DOHH2 (cell line): ENCODE results near the gene ARFRP1.

Experiments used
- H3F3A ChIP-seq: fragments of 200-600 bp; sonication (generic), shearing (Covaris generic); 2 replicates; pipeline ENCODE4 v1.6.0; 2016; ENCODE audit warnings: antibody characterized with exemption, mild to moderate bottlenecking; ENCODE audit not compliant: control insufficient read depth, insufficient read depth
- H3K27ac ChIP-seq: fragments of 200-600 bp; sonication (generic); 2 replicates; pipeline ENCODE4 v1.5.1; 2014; ENCODE audit warnings: low read depth, mild to moderate bottlenecking, low read length, moderate library complexity
- H3K27me3 ChIP-seq: fragments of 200-600 bp; sonication (generic); 2 replicates; pipeline ENCODE4 v1.6.1; 2014; ENCODE audit warnings: mild to moderate bottlenecking, low read length, mixed read lengths; ENCODE audit not compliant: control insufficient read depth
- H3K36me3 ChIP-seq: fragments of 200-600 bp; sonication (generic); 2 replicates; pipeline ENCODE4 v1.6.1; 2014; ENCODE audit warnings: mild to moderate bottlenecking, low read length, moderate library complexity, mixed read lengths; ENCODE audit not compliant: control insufficient read depth
- H3K4me1 ChIP-seq: fragments of 200-600 bp; sonication (generic); 2 replicates; pipeline ENCODE4 v1.6.1; 2014; ENCODE audit warnings: mild to moderate bottlenecking, low read length, mixed read lengths; ENCODE audit not compliant: control insufficient read depth
- H3K4me2 ChIP-seq: fragments of 200-600 bp; sonication (generic); 2 replicates; pipeline ENCODE4 v1.6.0; 2014; ENCODE audit warnings: mild to moderate bottlenecking, low read length, moderate library complexity
- H3K4me3 ChIP-seq: fragments of 200-600 bp; sonication (generic); 2 replicates; pipeline ENCODE4 v1.5.1; 2014; ENCODE audit warnings: mild to moderate bottlenecking, low read length, mixed read lengths
- H3K79me2 ChIP-seq: fragments of 200-600 bp; sonication (generic); 2 replicates; pipeline ENCODE4 v1.6.1; 2014; ENCODE audit warnings: mild to moderate bottlenecking, low read length, mixed read lengths; ENCODE audit not compliant: control insufficient read depth
- H3K9me2 ChIP-seq: fragments of 200-600 bp; sonication (generic); replicated peaks from 2 replicates; pipeline ENCODE4 v1.6.1; 2014; ENCODE audit warnings: mild to moderate bottlenecking, low read length, mixed read lengths; ENCODE audit not compliant: control insufficient read depth
- H3K9me3 ChIP-seq: fragments of 200-600 bp; sonication (generic); 2 replicates; pipeline ENCODE4 v1.6.1; 2014; ENCODE audit warnings: antibody characterized with exemption, low read length, mixed read lengths; ENCODE audit not compliant: control insufficient read depth, insufficient read depth
- H4K20me1 ChIP-seq: fragments of 200-600 bp; sonication (generic); 2 replicates; pipeline ENCODE4 v1.6.0; 2014; ENCODE audit warnings: low read depth, mild to moderate bottlenecking, antibody characterized with exemption, low read length, moderate library complexity; ENCODE audit not compliant: control insufficient read depth, insufficient read depth
- EZH2phosphoT487 ChIP-seq: fragments of 200-600 bp; sonication (generic); IDR thresholded peaks from 2 replicates; pipeline ENCODE4 v1.6.1; 2017; ENCODE audit warnings: borderline replicate concordance, mild to moderate bottlenecking, antibody characterized with exemption, low read length, moderate library complexity, mixed read lengths
- TF ChIP-seq, protein P1 (sequence below): fragments of 200-600 bp; sonication (generic); IDR thresholded peaks from one replicate; pipeline ENCODE4 v1.5.1; 2014; ENCODE audit warnings: antibody characterized with exemption, mild to moderate bottlenecking, low read depth, low read length; ENCODE audit not compliant: poor library complexity, severe bottlenecking

ARFRP1 gene

DNA sequence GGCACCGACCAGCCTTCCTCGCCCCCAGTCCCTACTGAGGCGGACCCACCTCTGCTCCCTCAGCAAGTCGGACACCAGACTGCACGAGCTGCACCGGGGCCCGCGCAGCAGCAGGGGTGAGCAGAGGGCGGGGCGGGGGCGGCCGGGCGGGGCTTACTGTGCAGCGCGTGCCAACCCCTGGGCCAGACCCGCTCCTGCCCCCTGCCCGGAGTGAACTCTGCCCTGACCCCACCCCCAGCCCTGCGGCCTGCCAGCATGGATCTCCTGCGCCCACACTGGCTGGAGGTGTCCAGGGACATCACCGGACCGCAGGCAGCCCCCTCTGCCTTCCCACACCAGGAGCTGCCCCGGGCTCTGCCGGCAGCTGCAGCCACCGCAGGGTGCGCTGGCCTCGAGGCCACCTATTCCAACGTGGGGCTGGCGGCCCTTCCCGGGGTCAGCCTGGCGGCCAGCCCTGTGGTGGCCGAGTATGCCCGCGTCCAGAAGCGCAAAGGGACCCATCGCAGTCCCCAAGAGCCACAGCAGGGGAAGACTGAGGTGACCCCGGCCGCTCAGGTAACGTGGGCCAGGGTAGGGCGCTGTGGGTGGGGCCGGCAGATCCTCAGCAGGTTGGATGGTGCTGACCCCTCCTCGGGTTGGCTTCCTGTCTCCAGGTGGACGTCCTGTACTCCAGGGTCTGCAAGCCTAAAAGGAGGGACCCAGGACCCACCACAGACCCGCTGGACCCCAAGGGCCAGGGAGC lies 30.3 kb upstream of the ARFRP1 start:
- peaks cover 18% of the 10 kb centered on the region; the same call in 1 of the 2 replicates for H3K36me3 ChIP-seq
- TF ChIP-seq EZH2phosphoT487, result no peak
- TF ChIP-seq, protein P1, sequence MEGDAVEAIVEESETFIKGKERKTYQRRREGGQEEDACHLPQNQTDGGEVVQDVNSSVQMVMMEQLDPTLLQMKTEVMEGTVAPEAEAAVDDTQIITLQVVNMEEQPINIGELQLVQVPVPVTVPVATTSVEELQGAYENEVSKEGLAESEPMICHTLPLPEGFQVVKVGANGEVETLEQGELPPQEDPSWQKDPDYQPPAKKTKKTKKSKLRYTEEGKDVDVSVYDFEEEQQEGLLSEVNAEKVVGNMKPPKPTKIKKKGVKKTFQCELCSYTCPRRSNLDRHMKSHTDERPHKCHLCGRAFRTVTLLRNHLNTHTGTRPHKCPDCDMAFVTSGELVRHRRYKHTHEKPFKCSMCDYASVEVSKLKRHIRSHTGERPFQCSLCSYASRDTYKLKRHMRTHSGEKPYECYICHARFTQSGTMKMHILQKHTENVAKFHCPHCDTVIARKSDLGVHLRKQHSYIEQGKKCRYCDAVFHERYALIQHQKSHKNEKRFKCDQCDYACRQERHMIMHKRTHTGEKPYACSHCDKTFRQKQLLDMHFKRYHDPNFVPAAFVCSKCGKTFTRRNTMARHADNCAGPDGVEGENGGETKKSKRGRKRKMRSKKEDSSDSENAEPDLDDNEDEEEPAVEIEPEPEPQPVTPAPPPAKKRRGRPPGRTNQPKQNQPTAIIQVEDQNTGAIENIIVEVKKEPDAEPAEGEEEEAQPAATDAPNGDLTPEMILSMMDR, result no peak
- H3K4me2 ChIP-seq, result peak overlapping the region; percentile 43
- H3K27me3 ChIP-seq, result no peaks in the 10 kb centered on the region
- no peak overlapping the region for H3K27ac ChIP-seq
- no peak overlapping the region; the same call in 1 of the 2 replicates for H3K4me3 ChIP-seq
- H3K79me2 ChIP-seq, result peaks cover 2% of the 10 kb centered on the region; the same call in 1 of the 2 replicates
- peaks cover 42% of the 10 kb centered on the region for H3K4me1 ChIP-seq
- H3F3A ChIP-seq, result no peaks in the 10 kb centered on the region
- no peaks in the 10 kb centered on the region for H3K9me3 ChIP-seq
- H4K20me1 ChIP-seq, result no peaks in the 10 kb centered on the region
- H3K9me2 ChIP-seq, result no peaks in the 10 kb centered on the region

DNA sequence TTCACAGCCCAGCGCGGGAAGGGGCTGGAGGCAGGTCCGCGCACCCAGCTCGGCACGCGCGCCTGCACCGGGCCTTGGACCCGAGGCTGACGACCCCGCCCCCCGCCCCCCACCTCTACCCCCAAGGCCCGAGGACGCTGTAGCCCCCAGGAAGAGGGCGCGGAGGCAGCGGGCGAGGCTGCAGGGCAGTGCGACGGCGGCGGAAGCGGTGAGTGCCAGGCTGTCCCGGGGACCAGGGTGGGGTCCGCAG lies 29.8 kb upstream of the ARFRP1 start:
- H3K4me2 ChIP-seq, result peak overlapping the region; percentile 43
- no peaks in the 10 kb centered on the region for H3K9me2 ChIP-seq
- no peaks in the 10 kb centered on the region for H3K9me3 ChIP-seq
- no peak for TF ChIP-seq EZH2phosphoT487
- TF ChIP-seq, protein P1, result no peak
- no peaks in the 10 kb centered on the region for H4K20me1 ChIP-seq
- peaks cover 23% of the 10 kb centered on the region; the same call in 1 of the 2 replicates for H3K36me3 ChIP-seq
- no peak overlapping the region for H3K27ac ChIP-seq
- H3K79me2 ChIP-seq, result peaks cover 6% of the 10 kb centered on the region; the same call in 1 of the 2 replicates
- H3F3A ChIP-seq, result peaks cover 1% of the 10 kb centered on the region; the same call in 1 of the 2 replicates
- H3K4me1 ChIP-seq, result peaks cover 42% of the 10 kb centered on the region
- H3K27me3 ChIP-seq, result no peaks in the 10 kb centered on the region
- H3K4me3 ChIP-seq, result no peak overlapping the region; the same call in 1 of the 2 replicates

DNA sequence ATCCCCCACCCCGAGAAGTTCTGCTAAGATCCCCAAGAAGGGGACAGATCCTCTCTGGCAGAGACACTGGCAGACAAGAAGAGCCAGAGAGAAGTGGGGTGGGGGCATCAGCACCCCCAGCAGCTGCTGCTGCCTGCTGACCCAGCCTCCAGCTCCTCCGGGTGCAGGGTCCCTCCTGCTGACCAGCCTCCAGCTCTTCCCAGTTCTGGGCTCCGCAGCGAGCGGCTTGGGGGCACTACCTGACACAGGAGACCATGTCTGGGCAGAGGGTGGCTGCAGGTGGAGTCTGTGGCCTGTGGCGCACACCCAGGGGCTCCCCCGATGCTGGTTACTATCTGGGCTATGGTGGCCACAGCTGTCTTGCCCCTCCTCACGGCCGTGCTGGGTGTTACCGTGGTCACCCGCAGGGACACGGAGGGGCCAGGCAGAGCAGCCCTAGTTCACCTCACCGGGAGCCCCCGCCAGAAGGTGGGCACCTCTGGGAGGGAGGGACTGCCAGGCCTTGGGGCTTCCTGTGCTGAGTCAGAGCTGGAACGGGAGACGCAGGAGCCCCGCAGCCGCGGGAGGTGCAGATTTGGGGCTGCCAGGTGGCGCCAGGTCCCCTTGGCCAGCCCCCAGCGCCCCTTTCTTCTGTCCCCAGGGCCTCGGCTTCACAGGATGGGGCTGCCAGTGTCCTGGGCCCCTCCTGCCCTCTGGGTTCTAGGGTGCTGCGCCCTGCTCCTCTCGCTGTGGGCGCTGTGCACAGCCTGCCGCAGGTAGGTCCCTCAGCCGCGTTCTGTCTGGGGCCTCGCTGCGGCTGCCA lies 29.3 kb upstream of the ARFRP1 start:
- H3K4me1 ChIP-seq, result peaks cover 42% of the 10 kb centered on the region
- TF ChIP-seq, protein P1, result no peak
- no peak for TF ChIP-seq EZH2phosphoT487
- H3K79me2 ChIP-seq, result peaks cover 8% of the 10 kb centered on the region; the same call in 1 of the 2 replicates
- H3F3A ChIP-seq, result peaks cover 2% of the 10 kb centered on the region; the same call in 1 of the 2 replicates
- peaks cover 24% of the 10 kb centered on the region; the same call in 1 of the 2 replicates for H3K36me3 ChIP-seq
- no peaks in the 10 kb centered on the region for H3K9me2 ChIP-seq
- H3K4me3 ChIP-seq, result peak overlapping the region; percentile 16; the same call in 1 of the 2 replicates
- H3K9me3 ChIP-seq, result no peaks in the 10 kb centered on the region; the same call in 1 of the 2 replicates
- no peaks in the 10 kb centered on the region for H3K27me3 ChIP-seq
- no peak overlapping the region for H3K27ac ChIP-seq
- peak overlapping the region; percentile 43 for H3K4me2 ChIP-seq
- no peaks in the 10 kb centered on the region for H4K20me1 ChIP-seq
